Pons (tissue), 1 donor: ENCODE results near the gene MRPL14.
"Not testable (repeated sequence)": the region's sequence is repeated elsewhere in the genome, so short reads cannot be mapped to it uniquely, and the experiment has no call there.

Source experiments
- DNase-seq: peaks from one replicate; pipeline ENCODE4 v3.0.0-alpha.2; 2016; ENCODE audit warnings: low spot score

MRPL14 gene

DNA sequence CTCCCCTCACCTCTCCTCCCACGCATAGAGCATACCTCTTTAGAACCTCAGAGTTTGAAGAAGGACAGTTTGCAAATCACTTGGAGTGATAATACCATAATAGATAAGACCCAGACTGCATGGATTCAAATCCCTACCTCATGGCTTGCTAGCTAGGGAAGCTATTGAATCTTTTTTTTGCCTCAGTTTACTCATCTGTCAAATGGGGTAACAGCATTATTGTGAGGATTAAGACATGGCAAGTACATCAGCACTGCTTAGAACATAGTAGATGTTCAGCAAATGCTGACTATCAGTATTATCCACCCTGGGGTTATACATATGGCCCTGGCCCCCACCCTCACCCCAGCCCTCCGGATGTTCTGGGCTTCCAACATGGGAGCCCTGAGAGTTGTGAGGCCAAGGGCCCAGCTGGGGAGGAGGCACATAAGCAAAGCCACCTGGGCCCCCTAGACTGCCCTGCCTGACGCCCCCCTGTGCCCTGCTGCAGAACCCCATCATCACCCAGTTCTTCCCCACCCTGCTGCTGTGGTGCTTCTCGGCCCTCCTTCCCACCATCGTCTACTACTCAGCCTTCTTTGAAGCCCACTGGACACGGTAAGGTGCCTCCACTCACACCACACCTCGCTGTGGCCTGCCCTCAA is 22.2 kb upstream of the MRPL14 start:
- DNase-seq = no peak

DNA sequence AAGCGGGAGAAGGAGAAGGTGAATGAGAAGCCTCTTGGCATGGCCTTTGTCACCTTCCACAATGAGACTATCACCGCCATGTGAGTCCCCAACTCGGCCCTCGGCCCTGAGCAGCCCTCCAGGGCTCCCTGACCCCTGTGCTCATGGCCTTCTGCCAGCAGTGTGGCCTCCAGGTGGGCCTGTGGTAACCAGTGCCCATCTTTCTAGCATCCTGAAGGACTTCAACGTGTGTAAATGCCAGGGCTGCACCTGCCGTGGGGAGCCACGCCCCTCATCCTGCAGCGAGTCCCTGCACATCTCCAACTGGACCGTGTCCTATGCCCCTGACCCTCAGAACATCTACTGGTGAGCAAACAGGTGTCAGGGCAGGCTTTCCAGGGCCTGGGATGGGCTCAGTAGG is 21.1 kb upstream of the MRPL14 start:
- no peak for DNase-seq

DNA sequence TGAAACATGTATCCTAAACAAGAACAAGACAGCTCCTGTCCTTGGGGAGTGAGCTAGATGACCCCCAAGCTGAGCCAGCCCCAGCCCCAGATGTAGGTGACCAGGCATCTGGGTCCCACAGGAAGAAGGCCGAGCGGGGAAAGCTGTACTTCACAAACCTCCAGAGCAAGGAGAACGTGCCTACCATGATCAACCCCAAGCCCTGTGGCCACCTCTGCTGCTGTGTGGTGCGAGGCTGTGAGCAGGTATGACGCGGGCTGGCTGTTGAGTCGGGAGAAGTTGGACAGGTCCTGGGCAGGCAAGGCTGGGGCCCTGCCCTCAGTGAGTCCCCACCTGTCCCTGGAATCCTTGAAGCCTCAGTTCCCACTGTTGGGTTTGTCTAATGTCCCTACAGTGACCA is 20.0 kb upstream of the MRPL14 start:
- DNase-seq = no peak

DNA sequence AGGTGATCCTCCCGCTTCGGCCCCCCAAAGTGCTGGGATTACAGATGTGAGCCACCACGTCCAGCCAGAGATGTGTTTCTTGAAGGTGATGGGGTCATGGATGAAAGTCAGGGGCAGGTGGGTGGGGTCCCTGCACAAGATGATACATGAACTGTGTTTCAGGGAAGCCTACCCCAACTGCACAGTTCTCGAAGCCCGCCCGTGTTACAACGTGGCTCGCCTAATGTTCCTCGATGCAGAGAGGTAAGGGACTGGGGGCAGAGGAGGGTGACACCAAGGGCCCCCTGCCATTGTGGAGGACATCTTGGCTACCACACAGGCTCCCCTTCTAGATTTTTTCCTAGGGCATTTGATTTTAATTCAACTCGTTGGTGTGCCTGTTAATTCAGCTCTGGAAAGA is 19.4 kb upstream of the MRPL14 start:
- DNase-seq = no peak

DNA sequence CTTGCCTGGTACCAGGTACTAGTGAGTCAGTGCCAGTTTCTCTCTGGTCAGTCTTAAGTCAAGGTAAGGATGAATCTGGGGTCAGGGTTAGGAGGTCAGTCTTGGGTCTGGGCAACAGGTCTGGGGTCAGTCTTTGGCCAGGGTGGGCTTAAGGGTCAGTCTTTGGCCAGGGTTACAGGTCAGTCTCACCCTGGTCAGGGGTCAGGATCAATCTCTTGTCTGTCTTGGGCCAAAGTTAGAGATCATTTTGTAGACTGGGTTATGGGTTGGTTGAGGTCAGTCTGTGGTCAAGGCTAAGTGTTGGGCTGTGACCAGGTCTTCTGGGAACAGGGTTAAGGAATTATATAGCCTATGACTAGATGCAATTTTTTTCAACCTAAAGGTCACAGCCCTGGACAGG is 18.6 kb upstream of the MRPL14 start:
- DNase-seq = no peak

DNA sequence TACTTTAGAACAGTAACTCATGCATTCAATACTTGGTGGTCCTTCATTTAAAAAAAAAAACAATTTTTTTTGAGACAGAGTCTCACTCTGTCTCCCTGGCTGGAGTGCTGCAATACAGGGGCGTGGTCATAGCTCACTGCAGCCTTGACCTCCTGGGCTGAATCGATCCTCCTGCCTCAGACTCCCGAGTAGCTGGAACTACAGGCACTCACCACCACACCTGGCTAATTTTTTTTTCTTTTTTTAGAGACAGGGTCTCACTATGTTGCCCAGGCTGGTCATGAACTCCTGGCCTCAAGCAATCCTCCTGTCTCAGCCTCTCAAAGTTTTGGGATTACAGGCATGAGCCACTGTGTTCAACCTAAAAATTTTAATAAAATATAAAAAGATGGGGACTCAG is 17.3 kb upstream of the MRPL14 start:
- not testable (repeated sequence) for DNase-seq

DNA sequence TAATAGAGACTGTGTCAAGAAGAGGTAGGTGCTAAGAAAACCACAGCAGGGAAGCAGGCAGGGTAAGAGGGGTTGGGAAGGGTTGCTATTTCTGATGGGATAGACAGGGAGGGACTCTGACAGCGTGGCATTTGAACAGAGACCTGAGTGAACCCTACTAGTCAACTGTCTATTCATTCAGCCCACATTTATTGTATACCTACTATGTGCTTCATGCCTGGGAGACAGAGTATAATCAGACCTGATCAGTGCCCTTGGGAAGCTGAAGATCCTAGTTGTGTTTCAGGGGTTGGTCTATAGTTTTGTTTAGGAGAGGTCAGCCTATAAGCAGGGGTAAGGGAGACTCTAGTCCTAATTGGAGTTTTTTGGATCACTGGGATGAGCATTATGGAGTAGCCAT is 16.5 kb upstream of the MRPL14 start:
- DNase-seq = no peak

DNA sequence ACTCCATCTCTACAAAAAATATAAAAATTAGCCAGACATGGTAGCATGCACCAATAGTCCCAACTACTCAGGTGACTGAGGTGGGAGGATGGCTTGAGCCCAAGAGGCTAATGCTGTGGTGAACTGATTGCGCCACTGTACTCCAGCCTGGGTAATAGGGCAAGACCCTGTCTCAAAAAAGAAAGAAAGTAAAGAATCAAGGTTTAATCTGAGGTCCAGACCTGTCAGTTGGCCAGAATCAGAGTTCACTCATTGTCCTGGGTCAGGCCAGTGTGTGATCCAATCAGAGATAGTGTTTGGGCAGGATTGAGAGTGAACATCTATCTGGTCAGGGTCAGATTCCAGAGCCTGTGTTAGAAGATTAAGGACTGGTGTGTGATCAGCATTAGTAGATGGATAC is 15.6 kb upstream of the MRPL14 start:
- no peak for DNase-seq

DNA sequence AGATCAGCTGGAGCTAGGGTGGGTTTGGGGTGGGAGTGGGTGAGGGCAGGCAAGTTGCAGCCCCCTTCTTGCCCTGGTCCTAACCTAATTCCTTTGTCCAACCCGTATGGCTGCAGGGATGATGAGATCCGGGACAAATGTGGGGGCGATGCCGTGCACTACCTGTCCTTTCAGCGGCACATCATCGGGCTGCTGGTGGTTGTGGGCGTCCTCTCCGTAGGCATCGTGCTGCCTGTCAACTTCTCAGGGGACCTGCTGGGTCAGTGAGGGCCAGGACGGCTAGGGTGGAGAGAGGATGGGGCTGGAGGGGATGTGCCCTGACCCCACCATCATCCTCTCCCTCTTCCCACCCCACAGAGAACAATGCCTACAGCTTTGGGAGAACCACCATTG is 12.1 kb upstream of the MRPL14 start:
- no peak for DNase-seq

DNA sequence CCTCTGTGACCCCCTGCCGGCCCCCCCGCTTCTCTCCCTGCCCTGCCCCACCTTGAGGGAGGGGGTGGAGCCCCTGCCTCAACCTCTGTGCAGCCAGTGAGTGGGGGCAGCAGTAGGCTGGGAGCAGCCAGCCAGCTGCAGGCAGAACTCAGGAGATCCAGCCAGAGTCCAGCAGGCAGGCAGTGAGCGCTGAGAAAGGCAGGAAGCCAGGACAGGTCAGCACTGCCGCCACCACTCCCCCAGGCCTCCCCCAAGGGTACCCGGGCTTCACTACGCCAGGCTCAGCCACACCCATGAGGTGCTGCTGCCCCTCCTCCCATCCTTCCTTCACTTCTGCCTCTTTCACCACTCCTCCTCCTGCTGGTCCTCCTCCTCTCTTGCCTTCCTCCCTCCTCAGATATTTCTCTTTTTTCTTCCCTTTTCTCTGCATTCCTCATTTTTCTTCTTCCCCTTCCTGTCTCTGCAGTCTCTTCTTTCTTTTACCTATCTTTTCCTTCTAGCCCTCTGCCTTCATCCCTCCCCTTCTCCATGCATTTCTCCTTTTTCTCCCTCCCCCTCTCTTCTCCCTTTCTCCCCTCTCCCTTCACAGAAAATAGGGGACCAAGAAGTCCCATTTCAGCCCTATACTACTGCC is 11.6 kb upstream of the MRPL14 start:
- no peak for DNase-seq

DNA sequence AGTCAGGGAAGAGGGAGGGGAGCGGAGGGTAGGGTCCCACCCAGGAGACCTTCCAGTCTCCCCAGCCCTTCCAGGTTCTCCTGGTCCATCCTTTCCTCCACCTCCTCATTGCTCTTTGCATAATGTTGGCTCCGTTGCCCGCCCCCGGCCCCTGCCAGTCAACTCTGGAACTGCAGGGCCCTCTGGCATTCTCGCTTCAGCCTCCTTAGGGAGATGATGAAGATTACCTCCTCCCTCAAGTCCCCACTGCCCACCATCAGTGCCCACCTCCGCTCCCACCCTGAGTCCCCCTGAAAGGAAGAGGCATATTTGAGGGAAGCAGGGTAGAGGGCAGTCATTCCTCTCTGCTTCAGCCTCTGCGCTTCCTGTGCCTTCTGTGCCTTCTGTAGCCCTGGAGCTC is 8.6 kb upstream of the MRPL14 start:
- no peak for DNase-seq

DNA sequence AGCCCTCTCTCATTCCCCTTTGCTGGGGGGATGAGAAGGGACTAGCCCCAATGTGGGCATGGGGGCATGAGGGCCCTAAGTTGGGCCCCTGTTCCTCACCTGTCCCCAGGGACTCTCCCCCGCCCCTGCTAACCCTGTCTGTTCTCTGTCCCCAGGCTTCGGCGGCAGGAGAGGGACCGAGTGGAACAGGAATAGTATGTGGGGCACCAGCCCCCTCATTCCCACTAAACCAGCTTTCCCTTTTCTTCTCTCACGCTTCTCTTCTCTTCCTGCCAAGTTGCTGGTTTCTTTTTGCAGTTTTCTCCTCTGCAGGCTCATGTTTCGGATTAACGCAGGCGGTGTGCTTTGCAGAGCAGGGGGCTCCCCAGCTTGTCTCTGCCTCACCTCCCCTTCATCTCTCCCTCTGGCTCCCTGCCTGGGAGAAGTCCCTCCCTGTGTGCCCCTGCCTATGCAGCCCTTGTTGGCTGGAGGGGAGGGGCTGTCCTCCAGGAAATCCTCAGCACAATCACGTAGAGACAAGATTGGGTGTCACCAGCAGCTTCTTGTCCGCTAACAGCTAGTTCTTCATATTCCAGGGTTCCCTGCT is 8.0 kb upstream of the MRPL14 start:
- DNase-seq = no peak

DNA sequence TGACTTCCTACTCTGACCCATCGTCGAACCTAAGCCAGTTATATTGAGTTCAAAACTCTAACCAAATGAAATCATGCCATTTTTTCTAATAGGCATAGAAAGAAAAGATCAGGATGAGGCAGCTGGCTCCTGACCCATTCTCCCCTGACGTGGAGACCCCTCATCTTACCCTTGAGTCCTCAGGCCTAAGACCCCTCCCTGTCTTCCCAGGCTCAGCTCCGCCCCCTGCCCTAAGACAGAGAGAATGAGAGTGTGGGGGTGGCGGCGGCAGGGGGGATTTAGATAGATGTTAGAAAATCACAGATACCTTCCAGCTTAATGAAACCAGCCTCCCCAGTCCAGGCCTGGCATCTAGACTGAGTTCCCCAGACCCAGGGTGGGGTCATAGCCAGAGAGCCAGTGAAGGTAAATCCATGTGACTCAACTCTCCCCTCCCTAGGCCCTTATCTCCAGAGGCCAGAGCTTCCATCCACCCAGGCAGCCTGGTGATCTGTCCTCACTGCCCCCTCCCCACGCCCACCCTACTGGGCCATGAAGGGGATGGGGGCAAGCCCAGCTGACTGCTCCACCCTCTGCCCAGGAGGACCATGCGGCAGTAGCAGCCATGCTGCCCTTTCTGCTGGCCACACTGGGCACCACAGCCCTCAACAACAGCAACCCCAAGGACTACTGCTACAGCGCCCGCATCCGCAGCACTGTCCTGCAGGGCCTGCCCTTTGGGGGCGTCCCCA is 6.9 kb upstream of the MRPL14 start:
- no peak for DNase-seq

DNA sequence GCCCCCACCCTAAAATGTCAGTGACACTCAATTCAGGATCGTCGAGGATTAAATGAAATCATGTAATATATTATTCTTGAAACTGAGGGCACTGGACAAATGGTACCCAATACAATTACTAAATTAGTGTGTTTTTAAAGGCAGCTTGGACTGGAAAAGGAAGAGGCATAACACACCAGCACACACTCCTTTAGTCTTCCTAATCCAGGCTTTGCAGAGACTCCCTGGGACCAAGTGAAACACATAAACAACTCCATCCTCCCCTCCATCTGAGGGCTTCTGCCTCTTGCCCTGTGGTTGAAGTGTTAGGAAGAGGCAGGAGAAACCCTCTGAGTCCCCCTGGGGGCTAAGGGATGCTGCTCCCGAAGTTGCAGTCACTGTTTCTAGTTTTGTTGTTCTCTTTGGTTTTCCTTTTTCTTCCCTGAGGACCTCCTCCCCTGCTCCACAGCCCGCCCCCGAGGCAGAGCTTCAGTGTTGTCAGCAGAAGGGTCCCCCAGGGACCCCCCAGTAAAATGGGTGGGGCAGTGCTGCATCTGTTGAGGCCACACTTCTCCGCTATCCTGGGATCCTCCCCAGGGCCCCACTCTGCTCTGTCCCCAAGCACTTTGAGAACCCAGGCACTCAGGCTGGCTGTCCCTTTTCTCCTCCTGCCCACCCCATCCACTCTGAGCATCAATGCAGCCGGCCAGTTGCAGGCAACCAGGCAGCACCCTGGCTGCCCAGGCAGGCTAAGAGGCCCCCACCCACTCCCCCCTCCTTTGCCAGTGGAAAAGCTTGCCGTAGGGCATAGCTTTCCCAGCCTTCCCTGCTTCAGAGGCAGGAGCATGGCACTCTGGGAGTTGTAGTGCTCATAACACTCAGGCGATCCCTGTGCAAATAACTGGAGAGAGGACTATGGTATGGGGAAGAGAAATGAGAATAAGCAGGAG is 6.0 kb upstream of the MRPL14 start:
- DNase-seq = peak; percentile 64

DNA sequence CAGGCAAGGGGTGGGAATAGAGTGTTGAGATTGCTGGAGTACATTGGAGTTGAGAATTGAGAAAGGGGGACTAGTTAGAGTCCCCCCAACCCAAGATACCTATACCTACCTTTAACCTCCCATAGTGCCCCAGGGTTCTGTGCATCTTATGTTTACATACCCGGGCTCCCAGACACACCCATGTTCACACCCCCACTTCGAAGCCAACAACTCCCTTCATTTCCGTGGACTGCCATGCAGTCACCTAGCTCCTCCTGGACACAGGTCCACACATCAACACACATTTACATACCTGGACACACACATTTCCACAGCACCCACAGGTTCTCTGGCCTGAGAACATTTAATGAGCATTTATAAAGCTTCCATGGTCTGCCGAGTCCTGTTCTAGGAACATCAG is 5.2 kb upstream of the MRPL14 start:
- DNase-seq = no peak

DNA sequence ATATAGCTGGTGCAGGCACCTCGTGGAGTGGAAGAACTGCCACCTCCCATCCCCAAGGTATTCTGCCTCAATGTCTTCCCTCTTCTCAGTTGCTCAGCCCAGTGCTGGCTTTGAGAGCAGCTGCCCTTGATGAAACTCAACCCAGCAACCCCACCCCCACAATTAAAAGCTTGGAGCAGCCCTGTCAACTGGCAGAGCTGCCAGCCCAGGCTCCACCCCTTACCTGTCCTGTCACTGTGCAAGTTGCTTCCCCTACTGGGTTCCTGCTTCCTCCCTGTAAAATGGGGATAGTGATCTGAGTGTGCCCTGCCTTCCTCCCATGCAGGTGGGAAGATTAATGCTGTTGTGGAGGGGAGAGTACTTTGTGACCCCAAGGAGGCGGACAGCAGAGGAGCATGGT is 4.6 kb upstream of the MRPL14 start:
- no peak for DNase-seq

DNA sequence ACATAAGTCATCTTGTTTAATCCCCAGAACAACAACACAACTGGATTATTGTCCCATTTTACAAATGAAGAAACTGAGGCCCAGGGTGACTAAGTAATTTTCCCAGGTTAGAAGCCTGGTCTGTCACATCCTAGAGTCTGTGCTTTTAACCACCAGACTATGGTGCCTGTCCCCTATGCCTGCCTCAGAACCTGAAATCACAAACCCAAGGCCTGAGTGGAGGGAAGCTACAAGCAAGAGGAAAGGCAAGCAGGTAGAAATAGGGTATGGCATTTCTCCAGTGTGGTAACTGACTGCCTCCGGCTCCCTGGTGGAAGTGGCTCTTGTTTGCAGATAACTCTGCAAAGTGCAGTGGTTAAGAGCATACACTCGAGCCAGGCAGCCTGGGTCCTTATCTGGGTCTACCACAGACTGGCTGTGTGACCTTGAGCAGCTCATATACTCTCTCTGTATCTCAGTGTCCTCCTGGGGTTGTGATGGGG is 2.6 kb upstream of the MRPL14 start:
- no peak for DNase-seq

DNA sequence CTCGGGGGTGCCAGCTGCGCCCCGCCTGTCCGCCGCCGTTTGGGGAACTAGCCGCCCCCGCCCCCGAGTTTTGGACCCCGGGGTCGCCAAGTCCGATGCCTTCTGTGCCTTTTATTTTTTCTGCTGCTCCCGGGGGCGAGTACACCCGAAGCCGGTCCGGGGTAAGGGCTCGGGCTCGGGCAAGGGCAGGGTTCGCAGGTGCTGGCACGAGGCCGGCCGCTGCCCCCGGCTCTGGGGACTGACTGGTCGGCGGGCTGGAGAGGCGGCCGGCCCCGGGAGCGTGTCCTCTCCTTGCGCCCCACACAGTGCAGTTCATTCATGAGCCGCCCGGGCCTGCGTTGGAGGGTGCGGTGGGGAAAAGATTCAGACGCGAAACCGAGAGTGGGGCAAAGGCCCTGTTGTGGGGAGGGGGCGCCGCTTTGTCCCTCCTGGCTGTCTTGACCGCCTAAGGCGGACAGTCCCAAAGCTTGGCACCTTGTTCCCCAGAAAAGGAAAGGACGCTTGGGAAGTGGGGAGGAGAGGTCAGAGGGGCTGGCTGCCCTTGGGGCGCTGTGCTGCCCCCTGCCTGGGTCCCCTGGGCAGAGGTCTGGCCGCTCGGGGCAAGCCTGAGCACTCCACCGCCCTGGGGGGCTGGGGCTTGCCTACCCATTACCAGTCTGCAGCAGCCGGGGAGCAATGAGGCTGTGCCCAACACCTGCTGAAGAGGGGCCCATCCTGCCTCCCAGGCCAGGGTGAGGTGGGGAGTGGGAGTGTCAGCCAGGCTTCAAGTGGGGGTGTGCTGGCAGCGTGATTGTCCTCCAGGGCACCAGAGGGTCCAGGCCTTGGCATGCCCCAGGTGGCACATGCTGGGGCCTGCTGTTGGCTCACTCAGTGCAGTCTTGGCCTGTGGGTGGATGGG is 1.0 kb upstream of the MRPL14 start:
- no peak for DNase-seq

DNA sequence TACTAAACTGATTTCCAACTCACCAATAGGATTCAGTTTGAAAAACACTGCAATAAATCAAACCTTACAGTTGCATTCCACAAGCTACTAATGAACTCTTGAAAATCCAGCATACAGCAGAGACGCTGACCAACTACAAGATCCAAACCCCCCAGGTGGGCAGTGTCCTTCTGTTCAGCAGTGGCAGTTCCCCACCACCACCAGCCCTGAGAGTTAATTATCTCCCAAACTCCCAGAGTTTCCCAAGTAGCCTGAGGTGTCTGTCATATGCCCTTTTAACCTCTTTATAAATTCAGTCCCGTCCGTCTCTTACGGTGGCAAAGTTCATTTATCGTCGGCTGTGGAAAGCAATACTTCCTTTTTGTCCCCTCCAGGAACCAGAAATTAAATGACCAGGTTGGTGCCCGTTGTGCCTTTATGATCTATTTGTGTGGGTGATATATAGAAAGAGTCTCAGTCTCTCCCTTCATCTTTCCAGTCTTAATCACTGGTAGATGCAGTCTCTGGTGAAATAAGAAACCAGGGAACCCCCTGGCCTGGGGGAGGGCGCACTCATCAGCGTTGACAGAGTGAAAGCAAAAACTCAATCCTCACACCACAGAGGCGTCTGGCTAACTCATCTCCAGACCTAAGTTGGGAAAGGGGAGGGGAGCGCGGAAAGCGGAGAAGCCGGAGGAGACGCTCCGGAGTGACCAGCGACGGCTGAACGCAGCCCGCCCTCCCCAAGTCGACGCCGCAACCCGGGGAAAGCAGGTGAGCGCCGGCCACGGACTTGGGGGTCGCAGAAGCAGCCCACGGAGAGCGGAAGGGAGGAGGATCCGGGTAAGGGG is 717 bp downstream of the MRPL14 start:
- DNase-seq = no peak

DNA sequence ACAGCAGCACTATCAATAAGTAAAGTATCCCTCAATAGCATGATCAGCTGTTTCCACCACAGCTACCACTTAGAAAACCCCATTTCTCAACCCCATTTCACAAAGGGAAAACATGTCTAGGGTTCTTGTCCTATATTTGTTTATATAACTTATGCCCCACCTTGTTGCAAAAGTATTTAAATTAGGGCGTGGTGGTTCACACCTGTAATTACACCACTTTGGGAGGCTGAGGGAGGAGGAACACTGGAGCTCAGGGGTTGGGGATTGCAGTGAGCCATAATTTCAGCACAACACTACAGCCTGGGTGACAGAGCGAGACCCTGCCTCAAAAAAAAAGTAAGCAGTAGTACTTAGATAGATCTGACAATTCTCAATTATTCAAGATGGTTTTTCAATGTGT is 3.7 kb downstream of the MRPL14 start:
- no peak for DNase-seq
